Natural killer cell (primary cell): ENCODE measurements around the gene PRDX5. TPM values are rescaled to one million over a fixed set of nuclear protein-coding genes. Genes with fewer than 3 reads are reported as not detected.

Source experiments
- ATAC-seq, 3 donors: fragments of 150-1000 bp in 2 of 3; fragments of 200-7000 bp in 1 of 3; cut with Tn5 transposase; 1 replicate in 1 of 3; 2 replicates in 2 of 3; pipeline ENCODE4 v1.10.0; 2021; ENCODE audit warnings: mild to moderate bottlenecking in 2 of 3, moderate library complexity in 2 of 3
- DNase-seq, 2 donors: peaks; one replicate each; pipeline versions ENCODE4 v3.0.0 to v3.0.0-alpha.2; 2013 to 2021; ENCODE audit warnings: mixed read lengths in 1 of 2
- H3K27ac ChIP-seq: one replicate; pipeline ENCODE4 v1.5.1; 2013; ENCODE audit warnings: mild to moderate bottlenecking, low read length
- H3K27me3 ChIP-seq: one replicate; pipeline ENCODE4 v1.6.1; 2013; ENCODE audit warnings: low read length; ENCODE audit not compliant: control insufficient read depth, insufficient read depth
- H3K36me3 ChIP-seq: one replicate; pipeline ENCODE4 v1.6.1; 2013; ENCODE audit warnings: low read length; ENCODE audit not compliant: control insufficient read depth, insufficient read depth
- H3K4me1 ChIP-seq: one replicate; pipeline ENCODE4 v1.6.1; 2013; ENCODE audit warnings: low read length; ENCODE audit not compliant: control insufficient read depth, insufficient read depth
- H3K4me3 ChIP-seq: one replicate; pipeline ENCODE4 v1.5.1; 2013; ENCODE audit warnings: low read length
- H3K9me3 ChIP-seq: one replicate; pipeline ENCODE4 v1.6.1; 2013; ENCODE audit warnings: low read length; ENCODE audit not compliant: control insufficient read depth, insufficient read depth
- H3K27ac Mint-ChIP-seq, 2 donors: one replicate each; pipeline ENCODE4 v1.8.0; 2022; ENCODE audit warnings: mild to moderate bottlenecking in 2 of 2, mixed read lengths in 2 of 2, moderate library complexity in 1 of 2
- H3K27me3 Mint-ChIP-seq, 2 donors: one replicate each; pipeline ENCODE4 v1.8.0; 2022; ENCODE audit warnings: low read depth in 2 of 2, mixed read lengths in 2 of 2
- H3K36me3 Mint-ChIP-seq: one replicate; pipeline ENCODE4 v1.8.0; 2022; ENCODE audit warnings: mixed read lengths
- H3K4me1 Mint-ChIP-seq, 2 donors: one replicate each; pipeline ENCODE4 v1.8.0; 2022; ENCODE audit warnings: mixed read lengths in 2 of 2
- H3K4me3 Mint-ChIP-seq: one replicate; pipeline ENCODE4 v1.8.0; 2022; ENCODE audit warnings: mild to moderate bottlenecking, moderate library complexity, mixed read lengths
- H3K9me3 Mint-ChIP-seq, 2 donors: one replicate each; pipeline ENCODE4 v1.8.0; 2022; ENCODE audit warnings: mixed read lengths in 2 of 2
- WGBS: methylation state at CpG from one replicate; pipeline ENCODE4 v1.1.7; 2013; ENCODE audit warnings: missing lambda C conversion rate; ENCODE audit not compliant: insufficient coverage; 5-methylcytosine and 5-hydroxymethylcytosine counted together
- intact Hi-C: fragments of 100-400 bp; cut with micrococcal nuclease; formaldehyde crosslinking; loops from one replicate; pipeline ENCODE4 v1.14.2; 2022
- total RNA-seq, 4 donors: library from RNA; stranded (reverse); fragments of 120-200 nt in 1 of 4; gene quantifications; one replicate each; pipeline versions ENCODE4 v1.2.3 to v1.2.4, GENCODE V29; 2013 to 2022
- TF ChIP-seq, protein P1 (sequence below): fragments of 200-600 bp; IDR thresholded peaks from one replicate; pipeline ENCODE4 v1.8.0; 2022; ENCODE audit warnings: antibody characterized with exemption

Gene PRDX5
- total RNA-seq, 3 donors from 2014 or later (not counting 1 experiment from before 2014, with no cell fraction given) = 85.9 to 104 (median 88.8) TPM

DNA sequence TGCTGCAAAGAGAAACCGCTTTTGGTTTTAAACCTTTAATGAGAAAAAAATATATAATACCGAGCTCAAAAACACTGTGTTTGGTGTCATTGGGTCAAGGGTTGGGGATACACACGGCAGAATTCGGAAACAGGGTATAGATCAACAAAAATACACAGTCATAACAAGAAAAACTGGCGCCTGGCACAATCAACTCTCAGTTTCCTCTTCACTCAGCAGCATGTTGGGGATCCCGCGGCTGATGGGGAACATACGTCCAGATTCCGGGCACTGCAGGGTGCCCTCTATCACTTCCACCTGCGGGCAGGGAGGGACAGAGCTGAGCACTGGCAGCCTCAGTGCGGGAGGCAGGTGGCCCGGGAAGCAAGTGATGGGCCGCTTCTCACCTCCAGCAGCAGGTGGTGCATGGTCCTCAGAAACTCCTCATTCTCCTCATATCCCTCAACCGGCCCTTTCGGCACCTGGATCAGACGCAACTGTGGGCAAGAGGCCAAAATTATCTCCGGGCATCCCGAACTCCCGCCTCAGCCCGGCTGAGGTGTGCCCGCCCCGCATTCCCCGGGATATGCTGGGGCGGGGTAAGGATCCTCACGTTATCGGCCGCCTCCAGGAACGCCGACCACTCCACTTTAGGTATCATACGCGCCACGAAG is 1.1 kb upstream of the PRDX5 start:
- ATAC-seq = no peak
- intact Hi-C loops = loop anchor here (1.0 to 5.0 kb wide), 4 partner anchors 11 to 129 kb away; partner anchors contain the start of genes CCDC88B, ESRRA and STIP1
- H3K36me3 ChIP-seq = peaks cover 30% of the 10 kb centered on the region
- Mint-ChIP-seq H3K36me3 (no peaks in the 10 kb centered on the region), H3K9me3 (no peaks in the 10 kb centered on the region), H3K27ac (peak overlapping the region; percentile 88 to 99), H3K4me1 (peaks cover 55 to 62% of the 10 kb centered on the region in 2 donors), H3K27me3 (no peaks in the 10 kb centered on the region), H3K4me3 (peak overlapping the region; percentile 97)
- peak overlapping the region; percentile 91 for H3K4me3 ChIP-seq
- H3K9me3 ChIP-seq = no peaks in the 10 kb centered on the region
- H3K4me1 ChIP-seq = peaks cover 30% of the 10 kb centered on the region
- DNase-seq = peak in 1 of 2 donors; percentile 76
- TF ChIP-seq, protein P1, sequence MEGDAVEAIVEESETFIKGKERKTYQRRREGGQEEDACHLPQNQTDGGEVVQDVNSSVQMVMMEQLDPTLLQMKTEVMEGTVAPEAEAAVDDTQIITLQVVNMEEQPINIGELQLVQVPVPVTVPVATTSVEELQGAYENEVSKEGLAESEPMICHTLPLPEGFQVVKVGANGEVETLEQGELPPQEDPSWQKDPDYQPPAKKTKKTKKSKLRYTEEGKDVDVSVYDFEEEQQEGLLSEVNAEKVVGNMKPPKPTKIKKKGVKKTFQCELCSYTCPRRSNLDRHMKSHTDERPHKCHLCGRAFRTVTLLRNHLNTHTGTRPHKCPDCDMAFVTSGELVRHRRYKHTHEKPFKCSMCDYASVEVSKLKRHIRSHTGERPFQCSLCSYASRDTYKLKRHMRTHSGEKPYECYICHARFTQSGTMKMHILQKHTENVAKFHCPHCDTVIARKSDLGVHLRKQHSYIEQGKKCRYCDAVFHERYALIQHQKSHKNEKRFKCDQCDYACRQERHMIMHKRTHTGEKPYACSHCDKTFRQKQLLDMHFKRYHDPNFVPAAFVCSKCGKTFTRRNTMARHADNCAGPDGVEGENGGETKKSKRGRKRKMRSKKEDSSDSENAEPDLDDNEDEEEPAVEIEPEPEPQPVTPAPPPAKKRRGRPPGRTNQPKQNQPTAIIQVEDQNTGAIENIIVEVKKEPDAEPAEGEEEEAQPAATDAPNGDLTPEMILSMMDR = no peak
- peak overlapping the region; percentile 86 for H3K27ac ChIP-seq
- 4% methylated on average over 29 of the region's 32 CpGs for WGBS
- no peaks in the 10 kb centered on the region for H3K27me3 ChIP-seq

DNA sequence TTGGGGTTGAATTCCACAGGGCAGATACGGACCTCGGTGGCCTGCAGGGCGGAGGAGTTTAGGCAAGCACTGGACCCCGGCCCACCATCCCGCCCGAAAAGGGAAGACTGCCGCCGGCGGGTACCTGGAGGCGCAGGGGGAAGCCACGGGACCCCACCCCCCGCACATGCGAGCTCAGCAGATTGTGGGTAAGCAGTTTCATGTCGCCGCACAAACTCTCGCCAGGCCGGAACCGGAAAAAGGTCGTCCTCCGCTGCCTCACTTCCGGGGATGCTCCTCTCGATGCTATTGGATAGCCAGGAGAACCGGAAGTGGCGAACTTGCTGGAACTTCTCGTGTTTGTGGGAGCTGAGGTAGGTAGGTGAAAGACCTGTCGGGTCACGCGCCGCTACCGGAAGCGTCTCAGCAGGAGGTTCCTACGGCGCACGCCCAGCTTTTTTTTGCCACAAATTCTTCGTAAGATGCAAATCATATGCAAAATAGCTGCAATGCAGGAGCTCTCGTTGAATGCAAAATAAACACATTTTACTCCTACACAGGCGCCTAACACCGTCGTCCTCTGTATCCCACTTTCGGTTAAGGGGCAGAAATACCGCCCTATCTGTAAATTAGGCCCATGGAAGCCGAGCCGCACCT is 478 bp upstream of the PRDX5 start, which contains the start of gene TRMT112:
TRMT112 (minus strand) TSS at position 235 of the 636 bp plus-strand sequence; CDS start at position 202, 33 bp downstream.
- Histone ChIP-seq H3K4me3 (peak within 1 kb of the TSS; percentile 91), H3K27ac (peak within 1 kb of the TSS; percentile 86), H3K27me3 (no peaks in the 10 kb centered on the region), H3K36me3 (peaks cover 32% of the 10 kb centered on the region), H3K4me1 (peaks cover 30% of the 10 kb centered on the region), H3K9me3 (no peaks in the 10 kb centered on the region)
- Mint-ChIP-seq H3K9me3 (no peaks in the 10 kb centered on the region), H3K27ac (peak within 1 kb of the TSS; percentile 88 to 99), H3K4me3 (peak within 1 kb of the TSS; percentile 97), H3K4me1 (peaks cover 54 to 61% of the 10 kb centered on the region in 2 donors), H3K27me3 (no peaks in the 10 kb centered on the region), H3K36me3 (no peaks in the 10 kb centered on the region)
- ATAC-seq = peak; percentile 62 to 84 (median 76)
- WGBS = under 1% methylated on average over 43 of the region's 43 CpGs
- intact Hi-C loops = loop anchor here (1.0 to 5.0 kb wide), 4 partner anchors 12 to 130 kb away; partner anchors contain the start of genes CCDC88B, ESRRA and STIP1
- DNase-seq = peak; percentile 87 to 100
- TF ChIP-seq, protein P1 = no peak

DNA sequence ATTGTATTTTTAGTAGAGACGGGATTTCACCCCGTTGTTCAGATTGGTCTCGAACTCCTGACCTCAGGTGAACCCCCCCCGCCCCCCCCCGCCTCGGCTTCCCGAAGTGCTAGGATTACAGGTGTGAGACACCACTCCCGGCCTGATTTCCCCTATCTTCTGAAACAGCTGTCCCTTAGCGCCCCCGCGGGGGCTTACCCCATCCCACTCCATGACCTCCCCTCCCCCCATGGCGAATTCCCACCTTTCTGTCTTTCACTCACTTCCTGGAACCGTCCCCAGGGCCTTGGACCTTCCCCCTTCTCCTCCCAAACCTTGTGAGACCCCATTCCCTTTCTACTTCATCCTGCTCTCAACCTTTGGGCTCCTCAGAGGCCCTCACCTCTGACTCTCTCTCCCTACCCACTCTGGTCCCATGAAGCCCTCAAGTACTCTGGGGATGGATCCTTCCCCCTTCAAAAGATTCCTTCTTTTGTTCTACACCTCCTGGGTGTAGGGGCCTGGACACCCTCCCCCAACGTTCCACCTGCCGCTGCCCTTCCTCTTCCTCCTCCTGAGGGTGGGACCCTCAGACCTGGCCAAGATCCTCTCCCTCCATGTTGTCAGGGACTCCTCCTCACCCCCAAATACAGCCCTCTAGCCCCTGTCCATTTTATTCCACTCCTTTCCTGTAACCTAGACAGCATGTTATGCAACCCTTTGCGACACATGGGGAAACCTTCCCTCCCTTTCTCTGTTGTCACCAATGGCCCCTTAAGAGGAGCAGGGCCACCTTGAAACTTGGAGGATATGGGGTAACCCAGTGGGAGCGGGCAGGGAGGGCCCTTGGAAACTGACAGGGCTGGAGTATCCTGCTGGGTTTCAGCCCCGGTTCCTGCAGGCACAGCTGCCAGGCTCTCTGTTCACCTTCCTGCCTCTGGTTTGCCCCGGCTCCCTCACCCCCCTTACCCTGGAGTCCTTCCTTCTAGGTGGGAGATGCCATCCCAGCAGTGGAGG is 1.1 kb downstream of the PRDX5 start:
- peak overlapping the region; percentile 88 to 99 for H3K27ac Mint-ChIP-seq
- peak overlapping the region; percentile 86 for H3K27ac ChIP-seq
- H3K9me3 ChIP-seq = no peaks in the 10 kb centered on the region
- H3K4me1 ChIP-seq = peaks cover 30% of the 10 kb centered on the region
- peak overlapping the region; percentile 91 for H3K4me3 ChIP-seq
- peaks cover 30% of the 10 kb centered on the region for H3K36me3 ChIP-seq
- H3K36me3 Mint-ChIP-seq = no peaks in the 10 kb centered on the region
- H3K27me3 ChIP-seq = no peaks in the 10 kb centered on the region
- H3K4me1 Mint-ChIP-seq = peaks cover 46 to 51% of the 10 kb centered on the region in 2 donors
- H3K9me3 Mint-ChIP-seq = no peaks in the 10 kb centered on the region
- H3K27me3 Mint-ChIP-seq = no peaks in the 10 kb centered on the region
- DNase-seq (no peak), ATAC-seq (no peak)
- H3K4me3 Mint-ChIP-seq = peak overlapping the region; percentile 97
- TF ChIP-seq, protein P1 = no peak
- 29% methylated on average over 15 of the region's 19 CpGs for WGBS
- intact Hi-C loops = loop anchor here (1.0 to 5.0 kb wide), 2 partner anchors 12 to 132 kb away; partner anchors contain the start of gene STIP1
